Panc1 (cell line): ENCODE data around the gene CNNM4. TPM values are rescaled to one million over a fixed set of nuclear protein-coding genes. Genes with fewer than 3 reads are reported as not detected.
A peak's percentile ranks its signal among the peaks of the same experiment; 100 is the strongest.

Experiments used
- ATAC-seq: fragments of 200-7000 bp; cut with Tn5 transposase; 2 replicates; pipeline ENCODE4 v1.9.1; 2020; ENCODE audit warnings: mild to moderate bottlenecking, moderate library complexity
- BruUV-seq: library from RNA; stranded (reverse); fragments of 400-500 nt; replicated peaks from 2 replicates; lab custom pipeline; 2021; lab: Mats Ljungman, UMichigan
- CTCF ChIA-PET: fragments of 300-600 bp; sonication (Branson Sonifier 250); formaldehyde crosslinking; loops from one replicate; lab custom pipeline; 2022; ENCODE audit warnings: antibody characterized with exemption; lab: Charles Lee
- POLR2A ChIA-PET: fragments of 300-600 bp; sonication (Branson Sonifier 250); formaldehyde crosslinking; loops from one replicate; lab custom pipeline; 2022; ENCODE audit warnings: antibody characterized with exemption; lab: Charles Lee
- DNase-seq: peaks from one replicate; pipeline ENCODE4 v3.0.0-alpha.2; 2010; ENCODE audit warnings: low read depth, low spot score
- H3K27ac ChIP-seq: 2 replicates; pipeline ENCODE4 v1.5.1; 2011; ENCODE audit warnings: mild to moderate bottlenecking, low read length, inconsistent platforms
- H3K27me3 ChIP-seq: fragments of 200-500 bp; sonication (Bioruptor generic); 2 replicates; pipeline ENCODE4 v1.6.0; 2014; ENCODE audit warnings: low read length, inconsistent platforms; ENCODE audit not compliant: control insufficient read depth, insufficient read depth
- H3K36me3 ChIP-seq: fragments of 200-500 bp; sonication (Bioruptor generic); 2 replicates; pipeline ENCODE4 v1.5.1; 2014; ENCODE audit warnings: inconsistent platforms, mild to moderate bottlenecking, low read length, moderate library complexity; ENCODE audit not compliant: control insufficient read depth, insufficient read depth
- H3K4me1 ChIP-seq: 2 replicates; pipeline ENCODE4 v1.5.1; 2011; ENCODE audit warnings: inconsistent platforms, mild to moderate bottlenecking, low read length, moderate library complexity; ENCODE audit not compliant: control insufficient read depth, insufficient read depth
- H3K4me3 ChIP-seq, 2 experiments: 2 replicates each; pipeline ENCODE4 v1.5.1; 2011 to 2012; ENCODE audit warnings: low read depth in 2 of 2, low read length in 2 of 2, mild to moderate bottlenecking in 2 of 2, inconsistent platforms in 1 of 2, moderate library complexity in 1 of 2
- H3K9me3 ChIP-seq: fragments of 200-500 bp; sonication (Bioruptor generic); 2 replicates; pipeline ENCODE4 v1.5.1; 2014; ENCODE audit warnings: low read depth, mild to moderate bottlenecking, inconsistent platforms, low read length, moderate library complexity; ENCODE audit not compliant: control insufficient read depth, insufficient read depth
- POLR2AphosphoS5 ChIP-seq: IDR thresholded peaks from 2 replicates; pipeline ENCODE4 v1.6.1; 2012; ENCODE audit warnings: mild to moderate bottlenecking, low read depth, low read length, moderate library complexity
- SIN3A ChIP-seq: IDR thresholded peaks from 2 replicates; pipeline ENCODE4 v1.6.1; 2012; ENCODE audit warnings: low read depth, mild to moderate bottlenecking, low read length, moderate library complexity, borderline replicate concordance; ENCODE audit not compliant: insufficient read depth
- TCF7L2 ChIP-seq: IDR thresholded peaks from 2 replicates; pipeline ENCODE4 v1.6.1; 2011; ENCODE audit warnings: mild to moderate bottlenecking, low read depth, low read length, inconsistent platforms
- in situ Hi-C: cut with HindIII; loops from 2 replicates; pipeline ENCODE4 v1.10.0; 2016; ENCODE audit warnings: low sequenced_read_pairs, low pct_unique_long_range_greater_than_20kb
- intact Hi-C: fragments of 100-400 bp; cut with micrococcal nuclease; formaldehyde crosslinking; loops from one replicate; pipeline ENCODE4 v1.10.0; 2022; ENCODE audit not compliant: unreplicated experiment
- total RNA-seq: library from RNA; stranded (reverse); gene quantifications from one replicate; pipeline ENCODE4 v1.2.1, GENCODE V29; 2021; ENCODE audit not compliant: unreplicated experiment
- TF ChIP-seq, protein P1 (sequence below), 2 experiments: IDR thresholded peaks; 2 replicates each; pipeline ENCODE4 v1.6.1; 2011 to 2012; ENCODE audit warnings: low read depth in 2 of 2, control low read depth in 1 of 2, low read length in 1 of 2, mild to moderate bottlenecking in 1 of 2, moderate library complexity in 1 of 2; ENCODE audit not compliant: insufficient read depth in 1 of 2
- TF ChIP-seq, protein P2 (sequence below): fragments of 450-650 bp; IDR thresholded peaks from 2 replicates; pipeline ENCODE4 v1.5.1; 2017; ENCODE audit warnings: mild to moderate bottlenecking

The CNNM4 gene
- total RNA-seq, 1 experiment from 2014 or later: 15.7 TPM

DNA sequence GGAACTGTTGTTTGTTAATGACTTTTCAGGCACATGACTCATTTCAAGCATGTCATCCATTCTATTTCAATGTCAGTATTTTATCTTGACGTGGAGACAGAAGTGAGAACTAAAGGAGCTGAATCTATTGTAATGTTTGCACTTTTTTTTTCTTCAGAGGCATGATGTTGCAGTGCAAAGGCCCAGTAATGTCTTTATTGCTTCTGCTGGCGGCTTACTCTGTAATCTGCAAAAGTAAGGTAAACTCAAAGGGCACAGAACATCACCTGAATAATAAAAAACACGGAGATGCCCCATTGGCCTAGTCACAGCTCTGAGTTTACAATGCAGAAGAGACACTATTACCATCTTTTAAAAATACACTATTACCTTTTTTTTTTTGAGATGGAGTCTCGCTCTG, 53.0 kb downstream of the CNNM4 start:
- no peaks in the 10 kb centered on the region; the same call in 1 of the 2 replicates for H3K36me3 ChIP-seq
- intact Hi-C loops: no loop called here
- no peak overlapping the region for H3K27ac ChIP-seq
- no TSS peak for BruUV-seq
- in situ Hi-C loops: no loop called here
- ATAC-seq (no peak), DNase-seq (no peak)
- H3K27me3 ChIP-seq: no peaks in the 10 kb centered on the region
- peaks cover 9% of the 10 kb centered on the region for H3K4me1 ChIP-seq
- POLR2A ChIA-PET: interaction anchor here (0.7 kb wide), 1 partner anchor 39 kb away, joined by 3 read pairs; no protein-coding TSS in a partner anchor
- no peak overlapping the region for H3K4me3 ChIP-seq
- TF ChIP-seq SIN3A (no peak), TCF7L2 (no peak), POLR2AphosphoS5 (no peak)
- TF ChIP-seq, protein P1, sequence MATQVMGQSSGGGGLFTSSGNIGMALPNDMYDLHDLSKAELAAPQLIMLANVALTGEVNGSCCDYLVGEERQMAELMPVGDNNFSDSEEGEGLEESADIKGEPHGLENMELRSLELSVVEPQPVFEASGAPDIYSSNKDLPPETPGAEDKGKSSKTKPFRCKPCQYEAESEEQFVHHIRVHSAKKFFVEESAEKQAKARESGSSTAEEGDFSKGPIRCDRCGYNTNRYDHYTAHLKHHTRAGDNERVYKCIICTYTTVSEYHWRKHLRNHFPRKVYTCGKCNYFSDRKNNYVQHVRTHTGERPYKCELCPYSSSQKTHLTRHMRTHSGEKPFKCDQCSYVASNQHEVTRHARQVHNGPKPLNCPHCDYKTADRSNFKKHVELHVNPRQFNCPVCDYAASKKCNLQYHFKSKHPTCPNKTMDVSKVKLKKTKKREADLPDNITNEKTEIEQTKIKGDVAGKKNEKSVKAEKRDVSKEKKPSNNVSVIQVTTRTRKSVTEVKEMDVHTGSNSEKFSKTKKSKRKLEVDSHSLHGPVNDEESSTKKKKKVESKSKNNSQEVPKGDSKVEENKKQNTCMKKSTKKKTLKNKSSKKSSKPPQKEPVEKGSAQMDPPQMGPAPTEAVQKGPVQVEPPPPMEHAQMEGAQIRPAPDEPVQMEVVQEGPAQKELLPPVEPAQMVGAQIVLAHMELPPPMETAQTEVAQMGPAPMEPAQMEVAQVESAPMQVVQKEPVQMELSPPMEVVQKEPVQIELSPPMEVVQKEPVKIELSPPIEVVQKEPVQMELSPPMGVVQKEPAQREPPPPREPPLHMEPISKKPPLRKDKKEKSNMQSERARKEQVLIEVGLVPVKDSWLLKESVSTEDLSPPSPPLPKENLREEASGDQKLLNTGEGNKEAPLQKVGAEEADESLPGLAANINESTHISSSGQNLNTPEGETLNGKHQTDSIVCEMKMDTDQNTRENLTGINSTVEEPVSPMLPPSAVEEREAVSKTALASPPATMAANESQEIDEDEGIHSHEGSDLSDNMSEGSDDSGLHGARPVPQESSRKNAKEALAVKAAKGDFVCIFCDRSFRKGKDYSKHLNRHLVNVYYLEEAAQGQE (IDR thresholded peaks at IDR 0.05; ENCODE audit: insufficient read depth in 1 of 2, low read depth in 2 of 2, low read length in 1 of 2): no peak
- TF ChIP-seq, protein P2, sequence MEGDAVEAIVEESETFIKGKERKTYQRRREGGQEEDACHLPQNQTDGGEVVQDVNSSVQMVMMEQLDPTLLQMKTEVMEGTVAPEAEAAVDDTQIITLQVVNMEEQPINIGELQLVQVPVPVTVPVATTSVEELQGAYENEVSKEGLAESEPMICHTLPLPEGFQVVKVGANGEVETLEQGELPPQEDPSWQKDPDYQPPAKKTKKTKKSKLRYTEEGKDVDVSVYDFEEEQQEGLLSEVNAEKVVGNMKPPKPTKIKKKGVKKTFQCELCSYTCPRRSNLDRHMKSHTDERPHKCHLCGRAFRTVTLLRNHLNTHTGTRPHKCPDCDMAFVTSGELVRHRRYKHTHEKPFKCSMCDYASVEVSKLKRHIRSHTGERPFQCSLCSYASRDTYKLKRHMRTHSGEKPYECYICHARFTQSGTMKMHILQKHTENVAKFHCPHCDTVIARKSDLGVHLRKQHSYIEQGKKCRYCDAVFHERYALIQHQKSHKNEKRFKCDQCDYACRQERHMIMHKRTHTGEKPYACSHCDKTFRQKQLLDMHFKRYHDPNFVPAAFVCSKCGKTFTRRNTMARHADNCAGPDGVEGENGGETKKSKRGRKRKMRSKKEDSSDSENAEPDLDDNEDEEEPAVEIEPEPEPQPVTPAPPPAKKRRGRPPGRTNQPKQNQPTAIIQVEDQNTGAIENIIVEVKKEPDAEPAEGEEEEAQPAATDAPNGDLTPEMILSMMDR: no peak
- no peaks in the 10 kb centered on the region for H3K9me3 ChIP-seq
- CTCF ChIA-PET: interaction anchor here (0.5 kb wide), 1 partner anchor 137 kb away, joined by 3 read pairs; no protein-coding TSS in a partner anchor

DNA sequence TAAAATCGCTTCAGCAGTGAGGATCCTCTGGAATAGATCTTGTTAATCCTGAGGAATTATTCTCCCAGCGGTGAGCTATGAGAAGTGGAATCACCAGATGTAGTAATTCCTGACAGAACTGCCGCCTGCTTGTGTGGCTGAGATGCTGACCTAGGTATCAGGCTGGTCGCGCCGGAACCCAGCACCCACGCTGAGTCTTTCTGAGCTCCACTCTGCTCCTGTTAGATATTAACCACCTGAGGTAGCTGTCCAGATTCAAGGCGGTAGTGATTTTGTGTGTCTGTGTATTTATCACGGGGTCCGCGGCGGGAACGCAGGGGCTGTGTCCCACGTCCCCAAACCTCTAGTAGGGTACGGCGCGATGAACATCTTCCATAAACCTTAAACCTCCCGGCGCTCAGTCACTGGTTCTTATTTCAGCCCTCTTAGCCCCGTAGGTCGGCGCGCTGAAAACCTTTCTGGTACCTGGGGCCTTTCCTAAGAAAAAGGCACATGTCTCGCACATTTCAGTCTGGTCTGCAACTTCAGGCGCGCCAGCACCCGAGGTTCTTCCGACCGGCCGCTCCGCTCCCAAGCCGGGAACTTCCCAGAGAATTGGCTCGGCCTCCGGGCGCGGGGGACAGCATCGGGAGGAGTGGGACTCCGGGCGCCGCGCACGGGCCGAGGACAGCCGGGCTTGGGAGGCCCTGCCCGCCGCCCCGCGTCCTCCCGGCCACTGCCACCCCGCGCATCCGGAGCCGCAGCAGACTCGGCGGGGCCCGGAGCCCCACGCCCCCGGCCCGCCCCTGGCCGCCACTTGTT, 54.8 kb downstream of the CNNM4 start:
- Histone ChIP-seq H3K9me3 (no peaks in the 10 kb centered on the region), H3K27ac (peak overlapping the region; percentile 85), H3K36me3 (no peaks in the 10 kb centered on the region; the same call in 1 of the 2 replicates), H3K4me3 (peak overlapping the region; percentile 65 to 75), H3K4me1 (peaks cover 27% of the 10 kb centered on the region), H3K27me3 (no peaks in the 10 kb centered on the region)
- TF ChIP-seq, protein P2: no peak
- in situ Hi-C loops: no loop called here
- TSS peak; percentile 81 for BruUV-seq
- ATAC-seq (peak; percentile 29), DNase-seq (no peak)
- intact Hi-C loops: no loop called here
- POLR2A ChIA-PET: interaction anchor here (0.6 kb wide), 1 partner anchor 33 kb away, joined by 5 read pairs; no protein-coding TSS in a partner anchor
- CTCF ChIA-PET: interaction anchor here (0.6 kb wide), 1 partner anchor 121 kb away, joined by 5 read pairs; no protein-coding TSS in a partner anchor
